Esophagus squamous epithelium (tissue), 5 donors: ENCODE data around the gene TLCD3B. TPM values are rescaled to one million over a fixed set of nuclear protein-coding genes. Genes with fewer than 3 reads are reported as not detected.

Experiments used
- DNase-seq: peaks from one replicate; lab custom pipeline; 2025; lab: John Stamatoyannopoulos, UW
- H3K27ac ChIP-seq, 4 donors: fragments of 200-600 bp; sonication (generic); one replicate each; pipeline ENCODE4 v1.5.1; 2016 to 2019; ENCODE audit warnings: mild to moderate bottlenecking in 1 of 4
- H3K27me3 ChIP-seq, 4 donors: fragments of 200-600 bp; sonication (generic); 1 replicate in 3 of 4; 2 replicates in 1 of 4; pipeline versions ENCODE4 v1.5.1 to v1.6.0; 2017 to 2021; ENCODE audit warnings: antibody characterized with exemption in 1 of 4
- H3K36me3 ChIP-seq, 3 donors: fragments of 200-600 bp; sonication (generic); one replicate each; pipeline ENCODE4 v1.5.1; 2016 to 2019
- H3K4me1 ChIP-seq, 3 donors: fragments of 200-600 bp; sonication (generic); one replicate each; pipeline ENCODE4 v1.5.1; 2017 to 2019
- H3K4me3 ChIP-seq, 4 donors: fragments of 200-600 bp; sonication (generic); 1 replicate in 3 of 4; 2 replicates in 1 of 4; pipeline ENCODE4 v1.5.1; 2016 to 2019; ENCODE audit warnings: mild to moderate bottlenecking in 2 of 4, moderate library complexity in 1 of 4
- H3K9me3 ChIP-seq, 3 donors: fragments of 200-600 bp; sonication (generic); one replicate each; pipeline ENCODE4 v1.5.1; 2016 to 2019
- POLR2A ChIP-seq, 4 donors: fragments of 450-650 bp; IDR thresholded peaks; one replicate each; pipeline ENCODE4 v1.6.1; 2017; ENCODE audit warnings: antibody characterized with exemption in 4 of 4, mild to moderate bottlenecking in 4 of 4, moderate library complexity in 3 of 4
- WGBS, 2 donors: methylation state at CpG; one replicate each; pipeline ENCODE4 v1.1.5; 2018; 5-methylcytosine and 5-hydroxymethylcytosine counted together
- intact Hi-C: fragments of 100-400 bp; cut with DNase I; formaldehyde crosslinking; loops from one replicate; pipeline ENCODE4 v1.15.0; 2022
- total RNA-seq, 4 donors: library from RNA; depleted of rRNA; stranded (reverse); fragments of >200 nt; gene quantifications; one replicate each; pipeline ENCODE4 v1.1.0, GENCODE V29; 2016
- TF ChIP-seq, protein P1 (sequence below), 6 experiments: fragments of 450-650 bp in 4 of 6; fragments of 200-600 bp in 2 of 6; sonication (generic) in 2 of 6; IDR thresholded peaks; one replicate each; pipeline ENCODE4 v1.5.1; 2016 to 2019; ENCODE audit warnings: antibody characterized with exemption in 6 of 6, mild to moderate bottlenecking in 4 of 6, moderate library complexity in 4 of 6
- donor health status: DM: yes; HTN: yes; CAD: no.

Gene TLCD3B
- total RNA-seq, 4 donors from 2014 or later = not detected

DNA sequence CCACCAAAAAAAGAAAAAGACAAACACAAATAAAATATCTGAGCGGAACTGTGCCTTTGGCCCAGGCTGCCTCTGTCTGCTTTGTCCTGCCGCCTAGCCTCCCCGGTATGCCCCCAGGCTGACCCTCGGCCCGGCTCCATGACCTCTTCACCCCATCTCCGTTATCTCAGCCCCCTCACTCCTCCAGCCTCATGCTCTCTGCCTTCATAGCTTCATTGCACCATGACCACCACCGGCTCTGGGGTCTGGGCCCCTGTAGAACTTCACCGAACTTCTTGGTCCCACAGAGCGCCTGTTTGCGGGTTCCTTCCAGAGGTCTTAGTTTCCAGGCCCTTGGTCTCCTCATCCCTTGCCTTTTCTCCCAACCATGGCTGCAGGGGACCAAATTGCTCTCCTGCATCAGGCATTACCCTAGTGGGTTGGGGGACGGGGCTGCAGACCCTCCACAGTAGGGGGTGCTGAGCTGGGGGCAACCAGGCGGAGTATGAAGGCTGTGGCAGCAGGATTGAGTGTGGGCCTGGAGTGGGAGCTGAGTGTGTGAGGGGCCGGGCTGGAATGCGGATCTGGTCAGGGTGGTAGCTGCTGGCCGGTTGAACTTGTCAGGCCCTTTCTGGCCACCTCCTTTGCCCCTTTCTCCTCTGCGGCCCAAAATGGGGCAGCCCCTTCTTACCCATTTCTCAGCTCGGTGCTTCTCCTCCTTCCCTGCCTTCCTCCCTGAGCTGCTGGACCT lies 42.6 kb downstream of the TLCD3B start:
- Histone ChIP-seq H3K27ac (no peak overlapping the region), H3K36me3 (peaks cover 43 to 100% (median 80%) of the 10 kb centered on the region in 3 donors), H3K4me1 (peaks cover 0 to 5% (median 0%) of the 10 kb centered on the region in 3 donors), H3K4me3 (no peak overlapping the region), H3K27me3 (no peaks in the 10 kb centered on the region), H3K9me3 (no peaks in the 10 kb centered on the region)
- no peak for TF ChIP-seq POLR2A (IDR thresholded peaks at IDR 0.05)
- TF ChIP-seq, protein P1, sequence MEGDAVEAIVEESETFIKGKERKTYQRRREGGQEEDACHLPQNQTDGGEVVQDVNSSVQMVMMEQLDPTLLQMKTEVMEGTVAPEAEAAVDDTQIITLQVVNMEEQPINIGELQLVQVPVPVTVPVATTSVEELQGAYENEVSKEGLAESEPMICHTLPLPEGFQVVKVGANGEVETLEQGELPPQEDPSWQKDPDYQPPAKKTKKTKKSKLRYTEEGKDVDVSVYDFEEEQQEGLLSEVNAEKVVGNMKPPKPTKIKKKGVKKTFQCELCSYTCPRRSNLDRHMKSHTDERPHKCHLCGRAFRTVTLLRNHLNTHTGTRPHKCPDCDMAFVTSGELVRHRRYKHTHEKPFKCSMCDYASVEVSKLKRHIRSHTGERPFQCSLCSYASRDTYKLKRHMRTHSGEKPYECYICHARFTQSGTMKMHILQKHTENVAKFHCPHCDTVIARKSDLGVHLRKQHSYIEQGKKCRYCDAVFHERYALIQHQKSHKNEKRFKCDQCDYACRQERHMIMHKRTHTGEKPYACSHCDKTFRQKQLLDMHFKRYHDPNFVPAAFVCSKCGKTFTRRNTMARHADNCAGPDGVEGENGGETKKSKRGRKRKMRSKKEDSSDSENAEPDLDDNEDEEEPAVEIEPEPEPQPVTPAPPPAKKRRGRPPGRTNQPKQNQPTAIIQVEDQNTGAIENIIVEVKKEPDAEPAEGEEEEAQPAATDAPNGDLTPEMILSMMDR (IDR thresholded peaks at IDR 0.05) = no peak
- intact Hi-C loops = no loop called here
- 83 to 89% methylated on average over 16 of the region's 17 CpGs for WGBS, 2 donors
- no peak for DNase-seq

DNA sequence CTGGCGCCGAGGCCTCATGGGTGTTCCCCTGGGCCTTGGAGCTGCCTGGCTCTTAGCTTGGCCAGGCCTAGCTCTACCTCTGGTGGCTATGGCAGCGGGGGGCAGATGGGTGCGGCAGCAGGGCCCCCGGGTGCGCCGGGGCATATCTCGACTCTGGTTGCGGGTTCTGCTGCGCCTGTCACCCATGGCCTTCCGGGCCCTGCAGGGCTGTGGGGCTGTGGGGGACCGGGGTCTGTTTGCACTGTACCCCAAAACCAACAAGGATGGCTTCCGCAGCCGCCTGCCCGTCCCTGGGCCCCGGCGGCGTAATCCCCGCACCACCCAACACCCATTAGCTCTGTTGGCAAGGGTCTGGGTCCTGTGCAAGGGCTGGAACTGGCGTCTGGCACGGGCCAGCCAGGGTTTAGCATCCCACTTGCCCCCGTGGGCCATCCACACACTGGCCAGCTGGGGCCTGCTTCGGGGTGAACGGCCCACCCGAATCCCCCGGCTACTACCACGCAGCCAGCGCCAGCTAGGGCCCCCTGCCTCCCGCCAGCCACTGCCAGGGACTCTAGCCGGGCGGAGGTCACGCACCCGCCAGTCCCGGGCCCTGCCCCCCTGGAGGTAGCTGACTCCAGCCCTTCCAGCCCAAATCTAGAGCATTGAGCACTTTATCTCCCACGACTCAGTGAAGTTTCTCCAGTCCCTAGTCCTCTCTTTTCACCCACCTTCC lies 43.5 kb downstream of the TLCD3B start:
- Histone ChIP-seq H3K4me3 (no peak overlapping the region), H3K9me3 (no peaks in the 10 kb centered on the region), H3K36me3 (peaks cover 53 to 100% (median 81%) of the 10 kb centered on the region in 3 donors), H3K27me3 (no peaks in the 10 kb centered on the region), H3K27ac (no peak overlapping the region), H3K4me1 (no peaks in the 10 kb centered on the region)
- intact Hi-C loops = no loop called here
- TF ChIP-seq, protein P1 (IDR thresholded peaks at IDR 0.05) = no peak
- no peak for TF ChIP-seq POLR2A (IDR thresholded peaks at IDR 0.05)
- no peak for DNase-seq
- WGBS, 2 donors = 81 to 92% methylated on average over 3 to 5 of the region's 35 CpGs

DNA sequence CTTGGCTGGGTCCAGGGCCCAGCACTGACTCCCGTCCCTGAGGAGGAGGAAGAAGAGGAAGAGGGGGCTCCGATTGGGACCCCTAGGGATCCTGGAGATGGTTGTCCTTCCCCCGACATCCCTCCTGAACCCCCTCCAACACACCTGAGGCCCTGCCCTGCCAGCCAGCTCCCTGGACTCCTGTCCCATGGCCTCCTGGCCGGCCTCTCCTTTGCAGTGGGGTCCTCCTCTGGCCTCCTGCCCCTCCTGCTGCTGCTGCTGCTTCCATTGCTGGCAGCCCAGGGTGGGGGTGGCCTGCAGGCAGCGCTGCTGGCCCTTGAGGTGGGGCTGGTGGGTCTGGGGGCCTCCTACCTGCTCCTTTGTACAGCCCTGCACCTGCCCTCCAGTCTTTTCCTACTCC lies 44.1 kb downstream of the TLCD3B start:
- H3K27me3 ChIP-seq = no peaks in the 10 kb centered on the region
- WGBS, 2 donors = 93 to 100% methylated on average over 1 to 3 of the region's 5 CpGs
- TF ChIP-seq, protein P1 (IDR thresholded peaks at IDR 0.05) = no peak
- TF ChIP-seq POLR2A (IDR thresholded peaks at IDR 0.05) = no peak
- H3K9me3 ChIP-seq = no peaks in the 10 kb centered on the region
- no peak for DNase-seq
- intact Hi-C loops = no loop called here
- H3K4me3 ChIP-seq = no peak overlapping the region
- H3K27ac ChIP-seq = no peak overlapping the region
- peaks cover 56 to 100% (median 82%) of the 10 kb centered on the region in 3 donors for H3K36me3 ChIP-seq
- H3K4me1 ChIP-seq = no peaks in the 10 kb centered on the region

DNA sequence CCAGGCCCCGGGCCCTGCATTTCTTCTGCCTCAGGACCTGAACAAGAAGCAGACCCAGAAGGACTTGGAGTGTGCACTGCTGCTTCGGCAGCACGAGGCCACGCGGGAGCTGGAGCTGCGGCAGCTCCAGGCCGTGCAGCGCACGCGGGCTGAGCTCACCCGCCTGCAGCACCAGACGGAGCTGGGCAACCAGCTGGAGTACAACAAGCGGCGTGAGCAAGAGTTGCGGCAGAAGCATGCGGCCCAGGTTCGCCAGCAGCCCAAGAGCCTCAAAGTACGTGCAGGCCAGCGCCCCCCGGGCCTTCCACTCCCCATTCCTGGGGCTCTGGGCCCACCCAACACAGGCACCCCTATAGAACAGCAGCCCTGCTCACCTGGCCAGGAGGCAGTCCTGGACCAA lies 44.8 kb downstream of the TLCD3B start:
- no peaks in the 10 kb centered on the region for H3K4me1 ChIP-seq
- WGBS, 2 donors = 99 to 100% methylated on average over 2 to 11 of the region's 20 CpGs
- no peak overlapping the region for H3K4me3 ChIP-seq
- no peak for DNase-seq
- H3K9me3 ChIP-seq = no peaks in the 10 kb centered on the region
- H3K36me3 ChIP-seq = peaks cover 63 to 100% (median 86%) of the 10 kb centered on the region in 3 donors
- H3K27me3 ChIP-seq = no peaks in the 10 kb centered on the region
- H3K27ac ChIP-seq = no peak overlapping the region
- no peak for TF ChIP-seq POLR2A (IDR thresholded peaks at IDR 0.05)
- TF ChIP-seq, protein P1 (IDR thresholded peaks at IDR 0.05) = no peak
- intact Hi-C loops = no loop called here

DNA sequence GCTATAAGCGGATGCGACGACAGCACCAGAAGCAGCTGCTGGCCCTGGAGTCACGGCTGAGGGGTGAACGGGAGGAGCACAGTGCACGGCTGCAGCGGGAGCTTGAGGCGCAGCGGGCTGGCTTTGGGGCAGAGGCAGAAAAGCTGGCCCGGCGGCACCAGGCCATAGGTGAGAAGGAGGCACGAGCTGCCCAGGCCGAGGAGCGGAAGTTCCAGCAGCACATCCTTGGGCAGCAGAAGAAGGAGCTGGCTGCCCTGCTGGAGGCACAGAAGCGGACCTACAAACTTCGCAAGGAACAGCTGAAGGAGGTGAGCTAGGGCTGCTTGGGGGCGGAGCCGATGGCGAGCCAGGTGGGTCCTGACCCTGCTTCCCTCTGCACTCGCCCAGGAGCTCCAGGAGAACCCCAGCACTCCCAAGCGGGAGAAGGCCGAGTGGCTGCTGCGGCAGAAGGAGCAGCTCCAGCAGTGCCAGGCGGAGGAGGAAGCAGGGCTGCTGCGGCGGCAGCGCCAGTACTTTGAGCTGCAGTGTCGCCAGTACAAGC lies 45.7 kb downstream of the TLCD3B start:
- Histone ChIP-seq H3K4me3 (no peak overlapping the region), H3K27ac (no peak overlapping the region), H3K4me1 (no peaks in the 10 kb centered on the region), H3K27me3 (no peaks in the 10 kb centered on the region), H3K36me3 (peaks cover 63 to 100% (median 85%) of the 10 kb centered on the region in 3 donors), H3K9me3 (no peaks in the 10 kb centered on the region)
- TF ChIP-seq POLR2A (IDR thresholded peaks at IDR 0.05) = no peak
- TF ChIP-seq, protein P1 (IDR thresholded peaks at IDR 0.05) = no peak
- DNase-seq = no peak
- intact Hi-C loops = no loop called here
- WGBS, 2 donors = 94 to 98% methylated on average over 14 to 21 of the region's 28 CpGs
